ENCODE data around the gene LKAAEAR1.
A peak's percentile ranks its signal among the peaks of the same experiment; 100 is the strongest.
"Not testable (repeated sequence)": the region's sequence is repeated elsewhere in the genome, so short reads cannot be mapped to it uniquely, and the experiment has no call there.

The LKAAEAR1 gene

GRCh38 chr20:64083804-64084684, at the start of gene LKAAEAR1:
Gene LKAAEAR1 (minus strand): TSS chr20:64084398. CDS start chr20:64084219, 179 bp downstream.
- Histone ChIP-seq H3K27me3 (ENCODE audit: low read depth, low read length) (peaks cover 14% of the 10 kb centered on the region), H3K9me3 (ENCODE audit: control insufficient read depth in 1 of 2, low read length in 2 of 2) (peaks cover 0 to 7% of the 10 kb centered on the region in 2 donors), H3K36me3 (ENCODE audit: control insufficient read depth in 1 of 2, insufficient read depth in 2 of 2, low read length in 2 of 2) (no peaks in the 10 kb centered on the region), H3K4me1 (ENCODE audit: control insufficient read depth in 1 of 2, insufficient read depth in 2 of 2, low read length in 2 of 2) (peaks cover 2 to 30% of the 10 kb centered on the region in 2 donors), H3K4me3 (ENCODE audit: low read depth in 1 of 2, low read length in 2 of 2) (peak within 1 kb of the TSS in 1 of 2 donors; percentile 67), H3K27ac (ENCODE audit: low read length) (no peak within 1 kb of the TSS)

- H3K4me3 ChIP-seq (ENCODE audit: low read depth in 1 of 2, low read length in 2 of 2), result no peak overlapping the region
- no peaks in the 10 kb centered on the region for H3K9me3 ChIP-seq (ENCODE audit: control insufficient read depth in 1 of 2, low read length in 2 of 2)
- H3K27me3 ChIP-seq (ENCODE audit: low read depth, low read length), result no peaks in the 10 kb centered on the region
- no peaks in the 10 kb centered on the region for H3K36me3 ChIP-seq (ENCODE audit: control insufficient read depth in 1 of 2, insufficient read depth in 2 of 2, low read length in 2 of 2)
- no peak overlapping the region for H3K27ac ChIP-seq (ENCODE audit: low read length)
- no peaks in the 10 kb centered on the region for H3K4me1 ChIP-seq (ENCODE audit: control insufficient read depth in 1 of 2, insufficient read depth in 2 of 2, low read length in 2 of 2)
These were observed 47.2 kb upstream of the LKAAEAR1 start for GRCh38 chr20:64131406-64131805.

- H3K4me1 ChIP-seq (ENCODE audit: control insufficient read depth in 1 of 2, insufficient read depth in 2 of 2, low read length in 2 of 2), result no peaks in the 10 kb centered on the region
- no peaks in the 10 kb centered on the region for H3K27me3 ChIP-seq (ENCODE audit: low read depth, low read length)
- no peak overlapping the region for H3K4me3 ChIP-seq (ENCODE audit: low read depth in 1 of 2, low read length in 2 of 2)
- H3K27ac ChIP-seq (ENCODE audit: low read length), result no peak overlapping the region
- H3K36me3 ChIP-seq (ENCODE audit: control insufficient read depth in 1 of 2, insufficient read depth in 2 of 2, low read length in 2 of 2), result no peaks in the 10 kb centered on the region
- no peaks in the 10 kb centered on the region for H3K9me3 ChIP-seq (ENCODE audit: control insufficient read depth in 1 of 2, low read length in 2 of 2)
These were observed 46.7 kb upstream of the LKAAEAR1 start for GRCh38 chr20:64130876-64131275.

- H3K4me1 ChIP-seq (ENCODE audit: control insufficient read depth in 1 of 2, insufficient read depth in 2 of 2, low read length in 2 of 2), result no peaks in the 10 kb centered on the region
- H3K9me3 ChIP-seq (ENCODE audit: control insufficient read depth in 1 of 2, low read length in 2 of 2), result no peaks in the 10 kb centered on the region
- H3K27ac ChIP-seq (ENCODE audit: low read length), result no peak overlapping the region
- no peak overlapping the region for H3K4me3 ChIP-seq (ENCODE audit: low read depth in 1 of 2, low read length in 2 of 2)
- H3K36me3 ChIP-seq (ENCODE audit: control insufficient read depth in 1 of 2, insufficient read depth in 2 of 2, low read length in 2 of 2), result no peaks in the 10 kb centered on the region
- no peaks in the 10 kb centered on the region for H3K27me3 ChIP-seq (ENCODE audit: low read depth, low read length)
These were observed 46.1 kb upstream of the LKAAEAR1 start for GRCh38 chr20:64130271-64130670.

GRCh38 chr20:64129146-64129782, 45.1 kb upstream of the LKAAEAR1 start:
- no peak overlapping the region for H3K27ac ChIP-seq (ENCODE audit: low read length)
- no peaks in the 10 kb centered on the region for H3K4me1 ChIP-seq (ENCODE audit: control insufficient read depth in 1 of 2, insufficient read depth in 2 of 2, low read length in 2 of 2)
- no peaks in the 10 kb centered on the region for H3K9me3 ChIP-seq (ENCODE audit: control insufficient read depth in 1 of 2, low read length in 2 of 2)
- no peaks in the 10 kb centered on the region for H3K27me3 ChIP-seq (ENCODE audit: low read depth, low read length)
- H3K36me3 ChIP-seq (ENCODE audit: control insufficient read depth in 1 of 2, insufficient read depth in 2 of 2, low read length in 2 of 2), result no peaks in the 10 kb centered on the region
- H3K4me3 ChIP-seq (ENCODE audit: low read depth in 1 of 2, low read length in 2 of 2), result no peak overlapping the region

GRCh38 chr20:64123517-64123916, 39.3 kb upstream of the LKAAEAR1 start:
- H3K4me3 ChIP-seq (ENCODE audit: low read depth in 1 of 2, low read length in 2 of 2); H3K27ac ChIP-seq (ENCODE audit: low read length); H3K9me3 ChIP-seq (ENCODE audit: control insufficient read depth in 1 of 2, low read length in 2 of 2); H3K27me3 ChIP-seq (ENCODE audit: low read depth, low read length); H3K36me3 ChIP-seq (ENCODE audit: control insufficient read depth in 1 of 2, insufficient read depth in 2 of 2, low read length in 2 of 2); H3K4me1 ChIP-seq (ENCODE audit: control insufficient read depth in 1 of 2, insufficient read depth in 2 of 2, low read length in 2 of 2): not testable (repeated sequence)

- H3K4me3 ChIP-seq (ENCODE audit: low read depth in 1 of 2, low read length in 2 of 2); H3K36me3 ChIP-seq (ENCODE audit: control insufficient read depth in 1 of 2, insufficient read depth in 2 of 2, low read length in 2 of 2); H3K4me1 ChIP-seq (ENCODE audit: control insufficient read depth in 1 of 2, insufficient read depth in 2 of 2, low read length in 2 of 2); H3K9me3 ChIP-seq (ENCODE audit: control insufficient read depth in 1 of 2, low read length in 2 of 2); H3K27me3 ChIP-seq (ENCODE audit: low read depth, low read length); H3K27ac ChIP-seq (ENCODE audit: low read length): not testable (repeated sequence)
These were observed 38.7 kb upstream of the LKAAEAR1 start for GRCh38 chr20:64122927-64123326.

- Histone ChIP-seq H3K4me1 (ENCODE audit: control insufficient read depth in 1 of 2, insufficient read depth in 2 of 2, low read length in 2 of 2) (peaks cover 3 to 7% of the 10 kb centered on the region in 2 donors), H3K27me3 (ENCODE audit: low read depth, low read length) (peaks cover 5% of the 10 kb centered on the region), H3K27ac (ENCODE audit: low read length) (no peak overlapping the region), H3K4me3 (ENCODE audit: low read depth in 1 of 2, low read length in 2 of 2) (no peak overlapping the region), H3K36me3 (ENCODE audit: control insufficient read depth in 1 of 2, insufficient read depth in 2 of 2, low read length in 2 of 2) (no peaks in the 10 kb centered on the region), H3K9me3 (ENCODE audit: control insufficient read depth in 1 of 2, low read length in 2 of 2) (no peaks in the 10 kb centered on the region)
These were observed 37.4 kb upstream of the LKAAEAR1 start for GRCh38 chr20:64121586-64121985.

- Histone ChIP-seq H3K4me3 (ENCODE audit: low read depth in 1 of 2, low read length in 2 of 2) (peak overlapping the region in 1 of 2 donors; percentile 37), H3K4me1 (ENCODE audit: control insufficient read depth in 1 of 2, insufficient read depth in 2 of 2, low read length in 2 of 2) (peaks cover 3 to 7% of the 10 kb centered on the region in 2 donors), H3K27ac (ENCODE audit: low read length) (no peak overlapping the region), H3K36me3 (ENCODE audit: control insufficient read depth in 1 of 2, insufficient read depth in 2 of 2, low read length in 2 of 2) (no peaks in the 10 kb centered on the region), H3K27me3 (ENCODE audit: low read depth, low read length) (peaks cover 5% of the 10 kb centered on the region), H3K9me3 (ENCODE audit: control insufficient read depth in 1 of 2, low read length in 2 of 2) (no peaks in the 10 kb centered on the region)
These were observed 35.6 kb upstream of the LKAAEAR1 start for GRCh38 chr20:64119681-64120341.

GRCh38 chr20:64119301-64119680, 35.1 kb upstream of the LKAAEAR1 start:
- Histone ChIP-seq H3K36me3 (ENCODE audit: control insufficient read depth in 1 of 2, insufficient read depth in 2 of 2, low read length in 2 of 2) (no peaks in the 10 kb centered on the region), H3K27ac (ENCODE audit: low read length) (no peak overlapping the region), H3K4me3 (ENCODE audit: low read depth in 1 of 2, low read length in 2 of 2) (no peak overlapping the region)

GRCh38 chr20:64117432-64117777, 33.2 kb upstream of the LKAAEAR1 start:
- not testable (repeated sequence) for H3K27me3 ChIP-seq (ENCODE audit: low read depth, low read length); H3K9me3 ChIP-seq (ENCODE audit: control insufficient read depth in 1 of 2, low read length in 2 of 2); H3K27ac ChIP-seq (ENCODE audit: low read length); H3K36me3 ChIP-seq (ENCODE audit: control insufficient read depth in 1 of 2, insufficient read depth in 2 of 2, low read length in 2 of 2); H3K4me1 ChIP-seq (ENCODE audit: control insufficient read depth in 1 of 2, insufficient read depth in 2 of 2, low read length in 2 of 2); H3K4me3 ChIP-seq (ENCODE audit: low read depth in 1 of 2, low read length in 2 of 2)

More at GRCh38 chr20:64119301-64119680, 35.1 kb upstream of the LKAAEAR1 start:
- Histone ChIP-seq H3K9me3 (ENCODE audit: control insufficient read depth in 1 of 2, low read length in 2 of 2) (no peaks in the 10 kb centered on the region), H3K4me1 (ENCODE audit: control insufficient read depth in 1 of 2, insufficient read depth in 2 of 2, low read length in 2 of 2) (peaks cover 3 to 7% of the 10 kb centered on the region in 2 donors), H3K27me3 (ENCODE audit: low read depth, low read length) (peaks cover 5% of the 10 kb centered on the region)
